GM23338 (cell line): ENCODE measurements around the gene SDHD. TPM values are rescaled to one million over a fixed set of nuclear protein-coding genes. Genes with fewer than 3 reads are reported as not detected.
"Not testable (repeated sequence)": the region's sequence is repeated elsewhere in the genome, so short reads cannot be mapped to it uniquely, and the experiment has no call there.

Experiments used
- ATAC-seq: fragments of 200-7000 bp; cut with Tn5 transposase; 3 replicates; pipeline ENCODE4 v1.9.1; 2020
- DNase-seq: peaks from one replicate; pipeline ENCODE4 v3.0.0-alpha.2; 2015; ENCODE audit warnings: low spot score
- H2AFZ ChIP-seq: fragments of 200-600 bp; sonication (generic); 2 replicates; pipeline ENCODE4 v1.8.0; 2016; ENCODE audit warnings: antibody characterized with exemption, mild to moderate bottlenecking, moderate library complexity
- H3F3A ChIP-seq: fragments of 200-600 bp; sonication (generic); replicated peaks from 2 replicates; pipeline ENCODE4 v1.8.0; 2017; ENCODE audit warnings: antibody characterized with exemption, mixed run types, low read depth
- H3K27ac ChIP-seq: fragments of 200-600 bp; sonication (generic); 2 replicates; pipeline ENCODE4 v1.6.1; 2016; ENCODE audit warnings: low read depth
- H3K27me3 ChIP-seq: fragments of 200-600 bp; sonication (generic); 2 replicates; pipeline ENCODE4 v1.8.0; 2016; ENCODE audit warnings: mild to moderate bottlenecking, mixed run types, moderate library complexity; ENCODE audit not compliant: insufficient read depth
- H3K36me3 ChIP-seq: fragments of 200-600 bp; sonication (generic); 2 replicates; pipeline ENCODE4 v1.8.0; 2016; ENCODE audit warnings: mild to moderate bottlenecking; ENCODE audit not compliant: insufficient read depth
- H3K4me1 ChIP-seq: fragments of 200-600 bp; sonication (generic); 2 replicates; pipeline ENCODE4 v1.8.0; 2016; ENCODE audit warnings: mild to moderate bottlenecking, moderate library complexity; ENCODE audit not compliant: insufficient read depth
- H3K4me2 ChIP-seq: fragments of 200-600 bp; sonication (generic); 2 replicates; pipeline ENCODE4 v1.7.1; 2017; ENCODE audit warnings: mixed run types
- H3K4me3 ChIP-seq: fragments of 200-600 bp; sonication (generic); 2 replicates; pipeline ENCODE4 v1.6.1; 2016; ENCODE audit warnings: mixed run types
- H3K79me2 ChIP-seq: fragments of 200-600 bp; sonication (generic); replicated peaks from 2 replicates; pipeline ENCODE4 v1.8.0; 2017; ENCODE audit warnings: mild to moderate bottlenecking; ENCODE audit not compliant: insufficient read depth
- H3K9me2 ChIP-seq: fragments of 200-600 bp; sonication (generic); 2 replicates; pipeline ENCODE4 v1.8.0; 2017; ENCODE audit not compliant: insufficient read depth
- H4K20me1 ChIP-seq: fragments of 200-600 bp; sonication (generic); replicated peaks from 2 replicates; pipeline ENCODE4 v1.8.0; 2017; ENCODE audit warnings: mild to moderate bottlenecking; ENCODE audit not compliant: insufficient read depth
- H3K27ac Mint-ChIP-seq: 2 replicates; pipeline ENCODE4 v1.8.0; 2020; ENCODE audit warnings: inconsistent platforms, mild to moderate bottlenecking, moderate library complexity, mixed read lengths
- H3K27me3 Mint-ChIP-seq: 3 replicates; pipeline ENCODE4 v1.8.0; 2022; ENCODE audit warnings: low read depth, mild to moderate bottlenecking, moderate library complexity, mixed read lengths, inconsistent platforms; ENCODE audit not compliant: insufficient read depth, poor library complexity
- H3K36me3 Mint-ChIP-seq: 3 replicates; pipeline ENCODE4 v1.8.0; 2021; ENCODE audit warnings: low read depth, mild to moderate bottlenecking, inconsistent platforms, moderate library complexity, mixed read lengths
- H3K4me1 Mint-ChIP-seq: 3 replicates; pipeline ENCODE4 v1.8.0; 2020; ENCODE audit warnings: mild to moderate bottlenecking, inconsistent platforms, mixed read lengths
- H3K4me3 Mint-ChIP-seq: 3 replicates; pipeline ENCODE4 v1.8.0; 2021; ENCODE audit warnings: moderate library complexity, mild to moderate bottlenecking, inconsistent platforms, mixed read lengths
- H3K9me3 Mint-ChIP-seq: 3 replicates; pipeline ENCODE4 v1.8.0; 2020; ENCODE audit warnings: moderate library complexity, mild to moderate bottlenecking, inconsistent platforms, mixed read lengths
- EZH2 ChIP-seq: fragments of 200-600 bp; sonication (generic); IDR thresholded peaks from one replicate; pipeline ENCODE4 v1.8.0; 2017; ENCODE audit warnings: antibody characterized with exemption, mild to moderate bottlenecking, low read depth; ENCODE audit not compliant: unreplicated experiment
- EZH2phosphoT487 ChIP-seq: fragments of 200-600 bp; sonication (generic); IDR thresholded peaks from one replicate; pipeline ENCODE4 v1.8.1; 2018; ENCODE audit warnings: antibody characterized with exemption; ENCODE audit not compliant: unreplicated experiment
- JUNB ChIP-seq: IDR thresholded peaks from one replicate; pipeline ENCODE4 v1.6.1; 2016; ENCODE audit warnings: antibody characterized with exemption; ENCODE audit not compliant: unreplicated experiment
- NANOG ChIP-seq: IDR thresholded peaks from 2 replicates; pipeline ENCODE4 v1.6.1; 2016; ENCODE audit warnings: antibody characterized with exemption, borderline replicate concordance
- POLR2AphosphoS5 ChIP-seq: IDR thresholded peaks from 2 replicates; pipeline ENCODE4 v1.6.1; 2016; ENCODE audit warnings: antibody characterized with exemption, low read depth
- ZNF114 ChIP-seq: fragments of 250-450 bp; sonication (Bioruptor Pico); IDR thresholded peaks from 2 replicates; pipeline ENCODE4 v1.5.0; 2020; ENCODE audit warnings: mild to moderate bottlenecking, moderate library complexity
- ZNF331 ChIP-seq: fragments of 250-450 bp; sonication (Bioruptor Pico); IDR thresholded peaks from 2 replicates; pipeline ENCODE4 v1.5.0; 2020; ENCODE audit warnings: low read depth, mild to moderate bottlenecking, moderate library complexity
- polyA plus RNA-seq: library from polyadenylated mRNA; unstranded; fragments of >200 nt; fragmentation: Nextera tagmentation; extraction: Ambion mirVana; gene quantifications from 2 replicates; pipeline ENCODE4 v1.2.1, GENCODE V29; 2016
- total RNA-seq: library from RNA; depleted of rRNA; stranded (reverse); fragments of >200 nt; shearing (Covaris generic); gene quantifications from 2 replicates; pipeline ENCODE4 v1.2.3, GENCODE V29; 2014
- TF ChIP-seq, protein P1 (sequence below): fragments of 250-450 bp; sonication (Bioruptor Pico); IDR thresholded peaks from 2 replicates; pipeline ENCODE4 v1.5.0; 2020; ENCODE audit warnings: mild to moderate bottlenecking, moderate library complexity
- TF ChIP-seq, protein P2 (sequence below): IDR thresholded peaks from 2 replicates; pipeline ENCODE4 v1.6.1; 2016; ENCODE audit warnings: antibody characterized with exemption
- TF ChIP-seq, protein P3 (sequence below), 2 experiments: fragments of 200-600 bp in 1 of 2; sonication (generic) in 1 of 2; conservative IDR thresholded peaks; 2 replicates each; pipeline versions ENCODE4 v1.5.1 to v1.6.1; 2016 to 2017; ENCODE audit warnings: antibody characterized with exemption in 2 of 2, low read depth in 2 of 2, mild to moderate bottlenecking in 2 of 2, moderate library complexity in 1 of 2

SDHD gene
- total and polyA plus RNA-seq, 2 experiments from 2014 or later: 157 to 163 TPM

DNA sequence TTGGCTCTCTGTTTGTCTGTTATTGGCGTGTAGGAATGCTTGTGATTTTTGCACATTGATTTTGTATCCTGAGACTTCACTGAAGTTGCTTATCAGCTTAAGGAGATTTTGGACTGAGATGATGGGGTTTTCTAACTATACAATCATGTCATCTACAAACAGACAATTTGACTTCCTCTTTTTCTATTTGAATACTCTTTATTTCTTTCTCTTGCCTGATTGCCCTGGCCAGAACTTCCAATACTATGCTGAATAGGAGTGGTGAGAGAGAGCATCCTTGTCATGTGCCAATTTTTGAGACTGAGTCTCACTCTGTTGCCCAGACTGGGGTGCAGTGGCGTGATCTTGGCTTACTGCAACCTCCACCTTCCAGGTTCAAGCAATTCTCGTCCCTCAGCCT, 38.4 kb upstream of the SDHD start:
- H3K4me3 Mint-ChIP-seq, H3K9me3 Mint-ChIP-seq: not testable (repeated sequence)

DNA sequence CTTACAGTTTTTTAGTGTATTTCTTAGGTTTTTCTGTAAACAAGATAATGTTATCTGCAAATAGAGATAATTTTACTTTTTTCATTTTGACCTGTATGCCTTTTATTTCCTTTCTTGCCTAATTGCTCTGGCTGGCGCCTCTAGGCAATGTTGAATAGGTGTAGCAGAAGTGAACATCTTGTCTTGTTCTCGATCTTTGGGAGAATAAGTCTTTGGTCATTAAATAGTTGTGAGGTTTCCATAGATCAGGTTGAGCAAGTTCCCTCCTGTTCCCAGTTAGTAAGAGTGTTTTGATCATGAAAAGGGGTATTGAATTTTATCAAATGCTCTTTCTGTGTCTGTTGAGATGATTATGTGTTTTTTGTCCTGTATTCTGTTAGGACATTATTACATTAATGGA, 36.9 kb upstream of the SDHD start:
- H3K36me3 Mint-ChIP-seq: peaks cover 86% of the 10 kb centered on the region
- no peak overlapping the region for H3K27ac ChIP-seq
- no peaks in the 10 kb centered on the region for H3K4me1 ChIP-seq
- H3K4me3 Mint-ChIP-seq: no peak overlapping the region
- H3K9me2 ChIP-seq: no peaks in the 10 kb centered on the region
- H3K27me3 Mint-ChIP-seq: no peaks in the 10 kb centered on the region
- TF ChIP-seq POLR2AphosphoS5 (no peak), EZH2phosphoT487 (no peak), ZNF114 (CRISPR knock-in tag) (no peak), JUNB (no peak), EZH2 (no peak), ZNF331 (no peak), NANOG (no peak)
- TF ChIP-seq, protein P1, sequence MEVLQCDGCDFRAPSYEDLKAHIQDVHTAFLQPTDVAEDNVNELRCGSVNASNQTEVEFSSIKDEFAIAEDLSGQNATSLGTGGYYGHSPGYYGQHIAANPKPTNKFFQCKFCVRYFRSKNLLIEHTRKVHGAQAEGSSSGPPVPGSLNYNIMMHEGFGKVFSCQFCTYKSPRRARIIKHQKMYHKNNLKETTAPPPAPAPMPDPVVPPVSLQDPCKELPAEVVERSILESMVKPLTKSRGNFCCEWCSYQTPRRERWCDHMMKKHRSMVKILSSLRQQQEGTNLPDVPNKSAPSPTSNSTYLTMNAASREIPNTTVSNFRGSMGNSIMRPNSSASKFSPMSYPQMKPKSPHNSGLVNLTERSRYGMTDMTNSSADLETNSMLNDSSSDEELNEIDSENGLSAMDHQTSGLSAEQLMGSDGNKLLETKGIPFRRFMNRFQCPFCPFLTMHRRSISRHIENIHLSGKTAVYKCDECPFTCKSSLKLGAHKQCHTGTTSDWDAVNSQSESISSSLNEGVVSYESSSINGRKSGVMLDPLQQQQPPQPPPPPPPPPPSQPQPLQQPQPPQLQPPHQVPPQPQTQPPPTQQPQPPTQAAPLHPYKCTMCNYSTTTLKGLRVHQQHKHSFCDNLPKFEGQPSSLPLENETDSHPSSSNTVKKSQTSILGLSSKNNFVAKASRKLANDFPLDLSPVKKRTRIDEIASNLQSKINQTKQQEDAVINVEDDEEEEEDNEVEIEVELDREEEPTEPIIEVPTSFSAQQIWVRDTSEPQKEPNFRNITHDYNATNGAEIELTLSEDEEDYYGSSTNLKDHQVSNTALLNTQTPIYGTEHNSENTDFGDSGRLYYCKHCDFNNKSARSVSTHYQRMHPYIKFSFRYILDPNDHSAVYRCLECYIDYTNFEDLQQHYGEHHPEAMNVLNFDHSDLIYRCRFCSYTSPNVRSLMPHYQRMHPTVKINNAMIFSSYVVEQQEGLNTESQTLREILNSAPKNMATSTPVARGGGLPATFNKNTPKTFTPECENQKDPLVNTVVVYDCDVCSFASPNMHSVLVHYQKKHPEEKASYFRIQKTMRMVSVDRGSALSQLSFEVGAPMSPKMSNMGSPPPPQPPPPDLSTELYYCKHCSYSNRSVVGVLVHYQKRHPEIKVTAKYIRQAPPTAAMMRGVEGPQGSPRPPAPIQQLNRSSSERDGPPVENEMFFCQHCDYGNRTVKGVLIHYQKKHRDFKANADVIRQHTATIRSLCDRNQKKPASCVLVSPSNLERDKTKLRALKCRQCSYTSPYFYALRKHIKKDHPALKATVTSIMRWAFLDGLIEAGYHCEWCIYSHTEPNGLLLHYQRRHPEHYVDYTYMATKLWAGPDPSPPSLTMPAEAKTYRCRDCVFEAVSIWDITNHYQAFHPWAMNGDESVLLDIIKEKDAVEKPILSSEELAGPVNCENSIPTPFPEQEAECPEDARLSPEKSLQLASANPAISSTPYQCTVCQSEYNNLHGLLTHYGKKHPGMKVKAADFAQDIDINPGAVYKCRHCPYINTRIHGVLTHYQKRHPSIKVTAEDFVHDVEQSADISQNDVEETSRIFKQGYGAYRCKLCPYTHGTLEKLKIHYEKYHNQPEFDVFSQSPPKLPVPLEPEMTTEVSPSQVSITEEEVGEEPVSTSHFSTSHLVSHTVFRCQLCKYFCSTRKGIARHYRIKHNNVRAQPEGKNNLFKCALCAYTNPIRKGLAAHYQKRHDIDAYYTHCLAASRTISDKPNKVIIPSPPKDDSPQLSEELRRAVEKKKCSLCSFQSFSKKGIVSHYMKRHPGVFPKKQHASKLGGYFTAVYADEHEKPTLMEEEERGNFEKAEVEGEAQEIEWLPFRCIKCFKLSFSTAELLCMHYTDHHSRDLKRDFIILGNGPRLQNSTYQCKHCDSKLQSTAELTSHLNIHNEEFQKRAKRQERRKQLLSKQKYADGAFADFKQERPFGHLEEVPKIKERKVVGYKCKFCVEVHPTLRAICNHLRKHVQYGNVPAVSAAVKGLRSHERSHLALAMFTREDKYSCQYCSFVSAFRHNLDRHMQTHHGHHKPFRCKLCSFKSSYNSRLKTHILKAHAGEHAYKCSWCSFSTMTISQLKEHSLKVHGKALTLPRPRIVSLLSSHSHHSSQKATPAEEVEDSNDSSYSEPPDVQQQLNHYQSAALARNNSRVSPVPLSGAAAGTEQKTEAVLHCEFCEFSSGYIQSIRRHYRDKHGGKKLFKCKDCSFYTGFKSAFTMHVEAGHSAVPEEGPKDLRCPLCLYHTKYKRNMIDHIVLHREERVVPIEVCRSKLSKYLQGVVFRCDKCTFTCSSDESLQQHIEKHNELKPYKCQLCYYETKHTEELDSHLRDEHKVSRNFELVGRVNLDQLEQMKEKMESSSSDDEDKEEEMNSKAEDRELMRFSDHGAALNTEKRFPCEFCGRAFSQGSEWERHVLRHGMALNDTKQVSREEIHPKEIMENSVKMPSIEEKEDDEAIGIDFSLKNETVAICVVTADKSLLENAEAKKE: no peak
- TF ChIP-seq, protein P2, sequence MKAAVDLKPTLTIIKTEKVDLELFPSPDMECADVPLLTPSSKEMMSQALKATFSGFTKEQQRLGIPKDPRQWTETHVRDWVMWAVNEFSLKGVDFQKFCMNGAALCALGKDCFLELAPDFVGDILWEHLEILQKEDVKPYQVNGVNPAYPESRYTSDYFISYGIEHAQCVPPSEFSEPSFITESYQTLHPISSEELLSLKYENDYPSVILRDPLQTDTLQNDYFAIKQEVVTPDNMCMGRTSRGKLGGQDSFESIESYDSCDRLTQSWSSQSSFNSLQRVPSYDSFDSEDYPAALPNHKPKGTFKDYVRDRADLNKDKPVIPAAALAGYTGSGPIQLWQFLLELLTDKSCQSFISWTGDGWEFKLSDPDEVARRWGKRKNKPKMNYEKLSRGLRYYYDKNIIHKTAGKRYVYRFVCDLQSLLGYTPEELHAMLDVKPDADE: no peak
- TF ChIP-seq, protein P3, sequence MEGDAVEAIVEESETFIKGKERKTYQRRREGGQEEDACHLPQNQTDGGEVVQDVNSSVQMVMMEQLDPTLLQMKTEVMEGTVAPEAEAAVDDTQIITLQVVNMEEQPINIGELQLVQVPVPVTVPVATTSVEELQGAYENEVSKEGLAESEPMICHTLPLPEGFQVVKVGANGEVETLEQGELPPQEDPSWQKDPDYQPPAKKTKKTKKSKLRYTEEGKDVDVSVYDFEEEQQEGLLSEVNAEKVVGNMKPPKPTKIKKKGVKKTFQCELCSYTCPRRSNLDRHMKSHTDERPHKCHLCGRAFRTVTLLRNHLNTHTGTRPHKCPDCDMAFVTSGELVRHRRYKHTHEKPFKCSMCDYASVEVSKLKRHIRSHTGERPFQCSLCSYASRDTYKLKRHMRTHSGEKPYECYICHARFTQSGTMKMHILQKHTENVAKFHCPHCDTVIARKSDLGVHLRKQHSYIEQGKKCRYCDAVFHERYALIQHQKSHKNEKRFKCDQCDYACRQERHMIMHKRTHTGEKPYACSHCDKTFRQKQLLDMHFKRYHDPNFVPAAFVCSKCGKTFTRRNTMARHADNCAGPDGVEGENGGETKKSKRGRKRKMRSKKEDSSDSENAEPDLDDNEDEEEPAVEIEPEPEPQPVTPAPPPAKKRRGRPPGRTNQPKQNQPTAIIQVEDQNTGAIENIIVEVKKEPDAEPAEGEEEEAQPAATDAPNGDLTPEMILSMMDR (conservative IDR thresholded peaks at IDR 0.05; ENCODE audit: low read depth in 2 of 2): no peak
- no peaks in the 10 kb centered on the region for H3K9me3 Mint-ChIP-seq
- peaks cover 29% of the 10 kb centered on the region for H3K79me2 ChIP-seq
- no peak overlapping the region for H3K4me3 ChIP-seq
- H3K27ac Mint-ChIP-seq: no peak overlapping the region
- ATAC-seq (no peak), DNase-seq (no peak)
- H3F3A ChIP-seq: no peaks in the 10 kb centered on the region
- H2AFZ ChIP-seq: no peak overlapping the region
- no peaks in the 10 kb centered on the region for H3K27me3 ChIP-seq
- H3K4me1 Mint-ChIP-seq: no peaks in the 10 kb centered on the region
- no peak overlapping the region for H3K4me2 ChIP-seq
- H4K20me1 ChIP-seq: peaks cover 10% of the 10 kb centered on the region; the same call in 1 of the 2 replicates
- H3K36me3 ChIP-seq: peaks cover 57% of the 10 kb centered on the region; the same call in 1 of the 2 replicates

More for the DNA sequence above, 38.4 kb upstream of the SDHD start:
- Histone ChIP-seq H4K20me1 (0 out of 2 replicates have a peak, but pooled peaks cover 20% of the 10 kb centered on the region), H3K79me2 (peaks cover 31% of the 10 kb centered on the region), H3K36me3 (peaks cover 65% of the 10 kb centered on the region)
- not testable (repeated sequence) for H3F3A ChIP-seq, H3K27ac Mint-ChIP-seq, H3K27me3 ChIP-seq, ATAC-seq, H3K4me2 ChIP-seq, H3K9me2 ChIP-seq, H3K4me1 ChIP-seq, H3K4me3 ChIP-seq, H3K27me3 Mint-ChIP-seq, H3K4me1 Mint-ChIP-seq, H2AFZ ChIP-seq, H3K27ac ChIP-seq, DNase-seq
- peaks cover 90% of the 10 kb centered on the region for H3K36me3 Mint-ChIP-seq
